ENCODE measurements around the gene PDZRN4. TPM values are rescaled to one million over a fixed set of nuclear protein-coding genes. Genes with fewer than 3 reads are reported as not detected.

PDZRN4 gene
- total RNA-seq, 4 donors from 2014 or later, result 4.2 to 12.9 (median 8.0) TPM

- H3K4me1 ChIP-seq, result no peaks in the 10 kb centered on the region
- in situ Hi-C loops (cut with MboI; ENCODE audit: low pct_ligation_motif_present in 1 of 4, low pct_unique_long_range_greater_than_20kb in 1 of 4, low sequenced_read_pairs in 3 of 4), result no loop called here
- no peak overlapping the region for H3K4me3 ChIP-seq
- intact Hi-C loops (cut with DNase I; ENCODE audit: low total_unique reads), result no loop called here
- WGBS, 2 donors (ENCODE audit: low coverage in 1 of 2), result 93 to 95% methylated on average over 1 of the region's 1 CpG
- no peaks in the 10 kb centered on the region for H3K9me3 ChIP-seq
- TF ChIP-seq POLR2AphosphoS5 (IDR thresholded peaks at IDR 0.05) (no peak), POLR2A (IDR thresholded peaks at IDR 0.05) (no peak)
- no peak overlapping the region for H3K27ac ChIP-seq
- no peak for DNase-seq
- no peaks in the 10 kb centered on the region for H3K36me3 ChIP-seq
- no peaks in the 10 kb centered on the region for H3K27me3 ChIP-seq
Observed at GRCh38 chr12:41364211-41364610, 176.1 kb downstream of the PDZRN4 start.

GRCh38 chr12:41365653-41366171 lies 177.6 kb downstream of the PDZRN4 start:
- in situ Hi-C loops (cut with MboI; ENCODE audit: low pct_ligation_motif_present in 1 of 4, low pct_unique_long_range_greater_than_20kb in 1 of 4, low sequenced_read_pairs in 3 of 4) (no loop called here), intact Hi-C loops (cut with DNase I; ENCODE audit: low total_unique reads) (no loop called here)
- Histone ChIP-seq H3K27me3 (no peaks in the 10 kb centered on the region), H3K27ac (no peak overlapping the region), H3K36me3 (no peaks in the 10 kb centered on the region), H3K4me1 (no peaks in the 10 kb centered on the region), H3K4me3 (no peak overlapping the region), H3K9me3 (no peaks in the 10 kb centered on the region)
- WGBS, 2 donors (ENCODE audit: low coverage in 1 of 2), result 12 to 27% methylated on average over 1 to 2 of the region's 2 CpGs
- DNase-seq, result no peak
- TF ChIP-seq CTCF (IDR thresholded peaks at IDR 0.05) (no peak), POLR2AphosphoS5 (IDR thresholded peaks at IDR 0.05) (no peak), EP300 (IDR thresholded peaks at IDR 0.05; ENCODE audit: low read depth) (no peak), POLR2A (IDR thresholded peaks at IDR 0.05) (no peak)

- no peak overlapping the region for H3K27ac ChIP-seq
- H3K4me3 ChIP-seq, result no peak overlapping the region
- no peak for DNase-seq
- 85 to 88% methylated on average over 4 of the region's 4 CpGs for WGBS, 2 donors (ENCODE audit: low coverage in 1 of 2)
- in situ Hi-C loops (cut with MboI; ENCODE audit: low pct_ligation_motif_present in 1 of 4, low pct_unique_long_range_greater_than_20kb in 1 of 4, low sequenced_read_pairs in 3 of 4), result no loop called here
- no peaks in the 10 kb centered on the region for H3K9me3 ChIP-seq
- no peaks in the 10 kb centered on the region for H3K27me3 ChIP-seq
- intact Hi-C loops (cut with DNase I; ENCODE audit: low total_unique reads), result no loop called here
- TF ChIP-seq CTCF (IDR thresholded peaks at IDR 0.05), result no peak
- TF ChIP-seq EP300 (IDR thresholded peaks at IDR 0.05; ENCODE audit: low read depth), result no peak
- no peak for TF ChIP-seq POLR2A (IDR thresholded peaks at IDR 0.05)
- no peak for TF ChIP-seq POLR2AphosphoS5 (IDR thresholded peaks at IDR 0.05)
- H3K36me3 ChIP-seq, result no peaks in the 10 kb centered on the region
- no peaks in the 10 kb centered on the region for H3K4me1 ChIP-seq
Observed at GRCh38 chr12:41367726-41368405, 179.7 kb downstream of the PDZRN4 start.

- in situ Hi-C loops (cut with MboI; ENCODE audit: low pct_ligation_motif_present in 1 of 4, low pct_unique_long_range_greater_than_20kb in 1 of 4, low sequenced_read_pairs in 3 of 4) (no loop called here), intact Hi-C loops (cut with DNase I; ENCODE audit: low total_unique reads) (no loop called here)
- peaks cover 7 to 14% of the 10 kb centered on the region in 2 donors for H3K9me3 ChIP-seq
- no peaks in the 10 kb centered on the region for H3K36me3 ChIP-seq
- no peak for DNase-seq
- H3K27ac ChIP-seq, result no peak overlapping the region
- H3K4me1 ChIP-seq, result no peaks in the 10 kb centered on the region
- H3K4me3 ChIP-seq, result no peak overlapping the region
- TF ChIP-seq POLR2A (IDR thresholded peaks at IDR 0.05), result no peak
- TF ChIP-seq CTCF (IDR thresholded peaks at IDR 0.05), result no peak
- TF ChIP-seq EP300 (IDR thresholded peaks at IDR 0.05; ENCODE audit: low read depth), result no peak
- TF ChIP-seq POLR2AphosphoS5 (IDR thresholded peaks at IDR 0.05), result no peak
- H3K27me3 ChIP-seq, result no peaks in the 10 kb centered on the region
Observed at GRCh38 chr12:41380878-41381277, 192.8 kb downstream of the PDZRN4 start.

- H3K27me3 ChIP-seq, result no peaks in the 10 kb centered on the region
- intact Hi-C loops (cut with DNase I; ENCODE audit: low total_unique reads) (no loop called here), in situ Hi-C loops (cut with MboI; ENCODE audit: low pct_ligation_motif_present in 1 of 4, low pct_unique_long_range_greater_than_20kb in 1 of 4, low sequenced_read_pairs in 3 of 4) (no loop called here)
- no peaks in the 10 kb centered on the region for H3K36me3 ChIP-seq
- no peaks in the 10 kb centered on the region for H3K9me3 ChIP-seq
- 81 to 95% methylated on average over 6 of the region's 6 CpGs for WGBS, 2 donors (ENCODE audit: low coverage in 1 of 2)
- no peak overlapping the region for H3K27ac ChIP-seq
- H3K4me1 ChIP-seq, result no peaks in the 10 kb centered on the region
- no peak overlapping the region for H3K4me3 ChIP-seq
- no peak for DNase-seq
- TF ChIP-seq POLR2A (IDR thresholded peaks at IDR 0.05) (no peak), EP300 (IDR thresholded peaks at IDR 0.05; ENCODE audit: low read depth) (no peak), CTCF (IDR thresholded peaks at IDR 0.05) (no peak), POLR2AphosphoS5 (IDR thresholded peaks at IDR 0.05) (no peak)
Observed at GRCh38 chr12:41402801-41403200, 214.7 kb downstream of the PDZRN4 start.
